GM12878 (cell line): ENCODE data around the gene PPP1R36. TPM values are rescaled to one million over a fixed set of nuclear protein-coding genes. Genes with fewer than 3 reads are reported as not detected.

Source experiments
- ATAC-seq: fragments of 200-7000 bp; cut with Tn5 transposase; 3 replicates; pipeline ENCODE4 v1.9.1; 2020; ENCODE audit warnings: mild to moderate bottlenecking, moderate library complexity
- BruUV-seq: library from RNA; stranded (reverse); fragments of 400-500 nt; replicated peaks from 2 replicates; lab custom pipeline; 2021; lab: Mats Ljungman, UMichigan
- CTCF ChIA-PET: fragments of 300-600 bp; sonication (Branson Sonifier 250); formaldehyde crosslinking; extraction: SDS; loops from one replicate; lab custom pipeline; 2021; ENCODE audit warnings: inconsistent platforms; lab: Yijun Ruan, JAX
- POLR2A ChIA-PET: fragments of 350-600 bp; formaldehyde crosslinking; extraction: SDS; loops from one replicate; lab custom pipeline; 2021; ENCODE audit warnings: inconsistent platforms; lab: Charles Lee
- RAD21 ChIA-PET: fragments of 300-600 bp; sonication (Branson Sonifier 250); formaldehyde crosslinking; loops from one replicate; lab custom pipeline; 2023; ENCODE audit warnings: antibody characterized with exemption; ENCODE audit not compliant: unreplicated experiment; lab: Charles Lee
- SMC1A ChIA-PET: fragments of 300-600 bp; sonication (Branson Sonifier 250); formaldehyde crosslinking; loops from one replicate; lab custom pipeline; 2023; ENCODE audit not compliant: unreplicated experiment, uncharacterized antibody; lab: Charles Lee
- DNase-seq: peaks from one replicate; pipeline ENCODE4 v3.0.0-alpha.2; 2011; ENCODE audit warnings: low read depth, low spot score
- FAIRE-seq: peaks from 3 replicates; lab custom pipeline; 2011; peaks lifted over from hg19 to GRCh38; lab: Jason Lieb, UNC
- H2AFZ ChIP-seq: 2 replicates; pipeline ENCODE4 v1.6.0; 2011; ENCODE audit warnings: low read depth, low read length, control low read depth; ENCODE audit not compliant: control insufficient read depth
- H3K27ac ChIP-seq: 2 replicates; pipeline ENCODE4 v1.5.1; 2011; ENCODE audit warnings: control low read depth; ENCODE audit not compliant: control insufficient read depth, insufficient read depth
- H3K27me3 ChIP-seq, 2 experiments: replicated peaks in 1 of 2; 2 replicates each; pipeline versions ENCODE4 v1.6.0 to v1.6.1; 2011; ENCODE audit warnings: low read length in 1 of 2; ENCODE audit not compliant: control insufficient read depth in 2 of 2, insufficient read depth in 2 of 2
- H3K36me3 ChIP-seq, 2 experiments: 2 replicates each; pipeline ENCODE4 v1.5.1; 2011; ENCODE audit warnings: low read length in 1 of 2; ENCODE audit not compliant: control insufficient read depth in 2 of 2, insufficient read depth in 2 of 2
- H3K4me1 ChIP-seq: 2 replicates; pipeline ENCODE4 v1.6.1; 2011; ENCODE audit warnings: mild to moderate bottlenecking, low read length, moderate library complexity, mixed read lengths; ENCODE audit not compliant: control insufficient read depth, insufficient read depth
- H3K4me2 ChIP-seq: 2 replicates; pipeline ENCODE4 v1.6.0; 2011; ENCODE audit warnings: control low read depth; ENCODE audit not compliant: control insufficient read depth, insufficient read depth
- H3K4me3 ChIP-seq: fragments of 200-600 bp; sonication (generic); 2 replicates; pipeline ENCODE4 v1.5.1; 2016
- H3K79me2 ChIP-seq: 2 replicates; pipeline ENCODE4 v1.6.0; 2011; ENCODE audit warnings: low read length; ENCODE audit not compliant: control insufficient read depth, insufficient read depth
- H3K9ac ChIP-seq: 2 replicates; pipeline ENCODE4 v1.8.0; 2011; ENCODE audit warnings: low read length, control low read depth, mixed read lengths; ENCODE audit not compliant: control insufficient read depth, insufficient read depth
- H3K9me3 ChIP-seq: replicated peaks from 3 replicates; pipeline ENCODE4 v1.5.1; 2011; ENCODE audit warnings: mild to moderate bottlenecking, low read length; ENCODE audit not compliant: control insufficient read depth, insufficient read depth
- H4K20me1 ChIP-seq: 2 replicates; pipeline ENCODE4 v1.6.0; 2011; ENCODE audit not compliant: control insufficient read depth, insufficient read depth
- BACH1 ChIP-seq: fragments of 450-650 bp; IDR thresholded peaks from 2 replicates; pipeline ENCODE4 v1.6.1; 2017; ENCODE audit warnings: mild to moderate bottlenecking, borderline replicate concordance
- CHD4 ChIP-seq: fragments of 200-600 bp; sonication (generic); IDR thresholded peaks from 2 replicates; pipeline ENCODE4 v1.6.1; 2016; ENCODE audit warnings: mild to moderate bottlenecking
- E4F1 ChIP-seq: fragments of 450-650 bp; IDR thresholded peaks from 2 replicates; pipeline ENCODE4 v1.6.1; 2018; ENCODE audit warnings: borderline replicate concordance, mild to moderate bottlenecking; ENCODE audit not compliant: partially characterized antibody
- EP300 ChIP-seq, 2 experiments: fragments of 150-350 bp in 1 of 2; IDR thresholded peaks; 2 replicates each; pipeline ENCODE4 v1.6.1; 2011 to 2012; ENCODE audit warnings: low read depth in 2 of 2, low read length in 2 of 2, borderline replicate concordance in 1 of 2, improper control_type of control experiment in 1 of 2, inconsistent platforms in 1 of 2; ENCODE audit not compliant: control insufficient read depth in 1 of 2
- MLLT1 ChIP-seq: fragments of 450-650 bp; IDR thresholded peaks from 2 replicates; pipeline ENCODE4 v1.6.1; 2016; ENCODE audit warnings: mild to moderate bottlenecking
- NFXL1 ChIP-seq: fragments of 450-650 bp; IDR thresholded peaks from 2 replicates; pipeline ENCODE4 v1.6.1; 2017; ENCODE audit warnings: antibody characterized with exemption, mild to moderate bottlenecking, borderline replicate concordance
- NKRF ChIP-seq: fragments of 450-650 bp; conservative IDR thresholded peaks from 2 replicates; pipeline ENCODE4 v1.6.1; 2017; ENCODE audit warnings: mild to moderate bottlenecking, moderate library complexity
- SMARCA5 ChIP-seq: fragments of 450-650 bp; IDR thresholded peaks from 2 replicates; pipeline ENCODE4 v1.6.1; 2017; ENCODE audit warnings: mild to moderate bottlenecking
- SMC3 ChIP-seq: IDR thresholded peaks from 2 replicates; pipeline ENCODE4 v1.6.1; 2011; ENCODE audit warnings: low read length, improper control_type of control experiment, borderline replicate concordance
- SREBF1 ChIP-seq: IDR thresholded peaks from 2 replicates; pipeline ENCODE4 v1.6.1; 2012; ENCODE audit warnings: mild to moderate bottlenecking, low read length
- STAT1 ChIP-seq: fragments of 450-650 bp; conservative IDR thresholded peaks from 2 replicates; pipeline ENCODE4 v1.6.1; 2014; ENCODE audit warnings: antibody characterized with exemption, mild to moderate bottlenecking
- ZBED1 ChIP-seq: IDR thresholded peaks from 2 replicates; pipeline ENCODE4 v1.6.1; 2016; ENCODE audit warnings: borderline replicate concordance
- ZBTB40 ChIP-seq: fragments of 450-650 bp; IDR thresholded peaks from 2 replicates; pipeline ENCODE4 v1.6.1; 2016; ENCODE audit warnings: mild to moderate bottlenecking, moderate library complexity, borderline replicate concordance
- WGBS: methylation state at CpG from one replicate; pipeline ENCODE4 v1.1.6; 2016; ENCODE audit warnings: low lambda C conversion rate; ENCODE audit not compliant: insufficient replicate concordance, insufficient coverage; ENCODE audit errors: missing lambda C conversion rate; 5-methylcytosine and 5-hydroxymethylcytosine counted together
- in situ Hi-C: fragments of 300-500 bp; cut with MboI; formaldehyde crosslinking; loops from 9 replicates; pipeline ENCODE4 v1.14.3; 2018; ENCODE audit warnings: mixed read lengths
- intact Hi-C: fragments of 100-400 bp; cut with micrococcal nuclease; formaldehyde crosslinking; loops from one replicate; pipeline ENCODE4 v1.14.2; 2022; ENCODE audit not compliant: unreplicated experiment
- polyA plus RNA-seq, 11 experiments: library from polyadenylated mRNA; depleted of rRNA in 4 of 11; unstranded in 6 of 11; stranded (reverse) in 5 of 11; fragments of >200 nt; fragmentation: Nextera tagmentation in 4 of 11; fragmentation: Illumina TruSeq in 1 of 11; extraction: Ambion mirVana in 4 of 11; extraction: Trizol in 1 of 11; gene quantifications; 1 replicate in 1 of 11; 2 replicates in 10 of 11; pipeline versions ENCODE4 v1.2.1 to v1.2.3, GENCODE V29; 2011 to 2016; ENCODE audit warnings: inconsistent platforms in 2 of 11, missing spikeins in 2 of 11, low read depth in 1 of 11
- total RNA-seq, 4 experiments: library from RNA; depleted of rRNA in 3 of 4; stranded (reverse); fragments of >200 nt in 3 of 4; fragmentation: Illumina TruSeq in 1 of 4; extraction: Trizol in 1 of 4; gene quantifications; 2 replicates each; pipeline versions ENCODE4 v1.2.1 to v1.2.3, GENCODE V29; 2013 to 2021

PPP1R36 gene
- total and polyA plus RNA-seq, 10 of the 15 experiments (the other 5 are each of a cell fraction or from before 2014, with no cell fraction given): 0.12 to 0.13 TPM; not detected in 8

- no peak for FAIRE-seq
- WGBS: 68% methylated on average over 9 of the region's 9 CpGs
- no peak overlapping the region for H2AFZ ChIP-seq
- H3K79me2 ChIP-seq: no peaks in the 10 kb centered on the region
- H3K27me3 ChIP-seq: peaks cover 2% of the 10 kb centered on the region in 2 experiments; a peak in 1 of 4 replicates
- H3K9ac ChIP-seq: no peak overlapping the region
- no peak for DNase-seq
- no peaks in the 10 kb centered on the region for H4K20me1 ChIP-seq
- ChIA-PET RAD21 (no interaction called here), CTCF (interaction anchor here (1.3 kb wide), 1 partner anchor 31 kb away, joined by 3 read pairs; no protein-coding TSS in a partner anchor), POLR2A (no interaction called here), SMC1A (no interaction called here)
- ATAC-seq: no peak
- no TSS peak for BruUV-seq
- H3K4me1 ChIP-seq: no peaks in the 10 kb centered on the region
- H3K4me2 ChIP-seq: no peak overlapping the region
- no peak overlapping the region for H3K4me3 ChIP-seq
- no peak overlapping the region for H3K27ac ChIP-seq
- H3K9me3 ChIP-seq: no peaks in the 10 kb centered on the region
- intact Hi-C loops (no loop called here), in situ Hi-C loops (no loop called here)
- H3K36me3 ChIP-seq: no peaks in the 10 kb centered on the region
- TF ChIP-seq E4F1 (no peak), SMARCA5 (no peak), ZBED1 (no peak), EP300 (IDR thresholded peaks at IDR 0.05; ENCODE audit: borderline replicate concordance in 1 of 2, control insufficient read depth in 1 of 2, low read depth in 2 of 2, low read length in 2 of 2) (no peak), SREBF1 (no peak), STAT1 (no peak), ZBTB40 (no peak), CHD4 (no peak), BACH1 (no peak), MLLT1 (no peak), NKRF (no peak), NFXL1 (no peak), SMC3 (no peak)
These were observed 56.3 kb downstream of the PPP1R36 start for GRCh38 chr14:64605926-64606685.
